ENCODE data around the gene METTL9.

DNA sequence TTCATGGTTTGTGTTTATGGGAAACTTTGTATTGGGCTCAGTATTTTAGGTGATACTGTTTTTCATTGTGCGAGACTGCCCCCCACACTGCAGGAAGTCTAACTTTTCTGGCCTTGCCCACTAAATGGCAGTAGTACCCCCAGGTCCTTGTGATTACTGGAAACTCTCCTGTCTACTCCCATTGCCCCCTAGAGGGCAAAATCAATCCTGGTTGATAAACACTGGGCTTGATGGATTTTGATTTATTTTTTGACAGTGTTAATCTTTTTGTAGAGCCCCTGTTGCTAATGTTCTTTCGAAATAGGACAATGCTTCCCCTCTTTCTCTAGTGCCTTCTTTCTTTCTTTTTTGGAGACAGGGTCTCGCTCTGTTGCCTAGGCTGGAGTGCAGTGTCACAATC, 15.5 kb downstream of the METTL9 start:
- TF ChIP-seq, protein P1, sequence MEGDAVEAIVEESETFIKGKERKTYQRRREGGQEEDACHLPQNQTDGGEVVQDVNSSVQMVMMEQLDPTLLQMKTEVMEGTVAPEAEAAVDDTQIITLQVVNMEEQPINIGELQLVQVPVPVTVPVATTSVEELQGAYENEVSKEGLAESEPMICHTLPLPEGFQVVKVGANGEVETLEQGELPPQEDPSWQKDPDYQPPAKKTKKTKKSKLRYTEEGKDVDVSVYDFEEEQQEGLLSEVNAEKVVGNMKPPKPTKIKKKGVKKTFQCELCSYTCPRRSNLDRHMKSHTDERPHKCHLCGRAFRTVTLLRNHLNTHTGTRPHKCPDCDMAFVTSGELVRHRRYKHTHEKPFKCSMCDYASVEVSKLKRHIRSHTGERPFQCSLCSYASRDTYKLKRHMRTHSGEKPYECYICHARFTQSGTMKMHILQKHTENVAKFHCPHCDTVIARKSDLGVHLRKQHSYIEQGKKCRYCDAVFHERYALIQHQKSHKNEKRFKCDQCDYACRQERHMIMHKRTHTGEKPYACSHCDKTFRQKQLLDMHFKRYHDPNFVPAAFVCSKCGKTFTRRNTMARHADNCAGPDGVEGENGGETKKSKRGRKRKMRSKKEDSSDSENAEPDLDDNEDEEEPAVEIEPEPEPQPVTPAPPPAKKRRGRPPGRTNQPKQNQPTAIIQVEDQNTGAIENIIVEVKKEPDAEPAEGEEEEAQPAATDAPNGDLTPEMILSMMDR (IDR thresholded peaks at IDR 0.05), result no peak
- no peak for TF ChIP-seq POLR2A (IDR thresholded peaks at IDR 0.05)
